Natural killer cell (primary cell): ENCODE results near the gene HECTD2. TPM values are rescaled to one million over a fixed set of nuclear protein-coding genes. Genes with fewer than 3 reads are reported as not detected.

Experiments
- ATAC-seq, 3 donors: fragments of 150-1000 bp in 2 of 3; fragments of 200-7000 bp in 1 of 3; cut with Tn5 transposase; 1 replicate in 1 of 3; 2 replicates in 2 of 3; pipeline ENCODE4 v1.10.0; 2021; ENCODE audit warnings: mild to moderate bottlenecking in 2 of 3, moderate library complexity in 2 of 3
- DNase-seq, 2 donors: peaks; one replicate each; pipeline versions ENCODE4 v3.0.0 to v3.0.0-alpha.2; 2013 to 2021; ENCODE audit warnings: mixed read lengths in 1 of 2
- H3K27ac ChIP-seq: one replicate; pipeline ENCODE4 v1.5.1; 2013; ENCODE audit warnings: mild to moderate bottlenecking, low read length
- H3K27me3 ChIP-seq: one replicate; pipeline ENCODE4 v1.6.1; 2013; ENCODE audit warnings: low read length; ENCODE audit not compliant: control insufficient read depth, insufficient read depth
- H3K36me3 ChIP-seq: one replicate; pipeline ENCODE4 v1.6.1; 2013; ENCODE audit warnings: low read length; ENCODE audit not compliant: control insufficient read depth, insufficient read depth
- H3K4me1 ChIP-seq: one replicate; pipeline ENCODE4 v1.6.1; 2013; ENCODE audit warnings: low read length; ENCODE audit not compliant: control insufficient read depth, insufficient read depth
- H3K4me3 ChIP-seq: one replicate; pipeline ENCODE4 v1.5.1; 2013; ENCODE audit warnings: low read length
- H3K9me3 ChIP-seq: one replicate; pipeline ENCODE4 v1.6.1; 2013; ENCODE audit warnings: low read length; ENCODE audit not compliant: control insufficient read depth, insufficient read depth
- H3K27ac Mint-ChIP-seq, 2 donors: one replicate each; pipeline ENCODE4 v1.8.0; 2022; ENCODE audit warnings: mild to moderate bottlenecking in 2 of 2, mixed read lengths in 2 of 2, moderate library complexity in 1 of 2
- H3K27me3 Mint-ChIP-seq, 2 donors: one replicate each; pipeline ENCODE4 v1.8.0; 2022; ENCODE audit warnings: low read depth in 2 of 2, mixed read lengths in 2 of 2
- H3K36me3 Mint-ChIP-seq: one replicate; pipeline ENCODE4 v1.8.0; 2022; ENCODE audit warnings: mixed read lengths
- H3K4me1 Mint-ChIP-seq, 2 donors: one replicate each; pipeline ENCODE4 v1.8.0; 2022; ENCODE audit warnings: mixed read lengths in 2 of 2
- H3K4me3 Mint-ChIP-seq: one replicate; pipeline ENCODE4 v1.8.0; 2022; ENCODE audit warnings: mild to moderate bottlenecking, moderate library complexity, mixed read lengths
- H3K9me3 Mint-ChIP-seq, 2 donors: one replicate each; pipeline ENCODE4 v1.8.0; 2022; ENCODE audit warnings: mixed read lengths in 2 of 2
- CTCF ChIP-seq: fragments of 200-600 bp; IDR thresholded peaks from one replicate; pipeline ENCODE4 v1.8.0; 2022; ENCODE audit warnings: antibody characterized with exemption
- WGBS: methylation state at CpG from one replicate; pipeline ENCODE4 v1.1.7; 2013; ENCODE audit warnings: missing lambda C conversion rate; ENCODE audit not compliant: insufficient coverage; 5-methylcytosine and 5-hydroxymethylcytosine counted together
- intact Hi-C: fragments of 100-400 bp; cut with micrococcal nuclease; formaldehyde crosslinking; loops from one replicate; pipeline ENCODE4 v1.14.2; 2022
- total RNA-seq, 4 donors: library from RNA; stranded (reverse); fragments of 120-200 nt in 1 of 4; gene quantifications; one replicate each; pipeline versions ENCODE4 v1.2.3 to v1.2.4, GENCODE V29; 2013 to 2022

HECTD2 gene
- total RNA-seq, 3 donors from 2014 or later (not counting 1 experiment from before 2014, with no cell fraction given), result 0.61 to 3.6 (median 1.1) TPM

- no peaks in the 10 kb centered on the region for H3K36me3 ChIP-seq
These were observed 6.3 kb downstream of the HECTD2 start for GRCh38 chr10:91416339-91416855.

GRCh38 chr10:91418416-91418815, 8.3 kb downstream of the HECTD2 start:
- ATAC-seq, result no peak
- H3K4me3 ChIP-seq, result no peak overlapping the region
- no peak for DNase-seq
- H3K9me3 Mint-ChIP-seq, result no peaks in the 10 kb centered on the region
- WGBS, result no CpG with 5 or more reads among the region's 2 CpGs
- H3K4me1 ChIP-seq, result no peaks in the 10 kb centered on the region
- H3K36me3 ChIP-seq, result no peaks in the 10 kb centered on the region
- no peak overlapping the region for H3K27ac ChIP-seq
- H3K27me3 Mint-ChIP-seq, result no peaks in the 10 kb centered on the region
- H3K27me3 ChIP-seq, result no peaks in the 10 kb centered on the region
- H3K27ac Mint-ChIP-seq, result no peak overlapping the region
- no peaks in the 10 kb centered on the region for H3K9me3 ChIP-seq
- intact Hi-C loops, result no loop called here
- no peak overlapping the region for H3K4me3 Mint-ChIP-seq
- TF ChIP-seq CTCF, result no peak
- no peaks in the 10 kb centered on the region for H3K36me3 Mint-ChIP-seq
- no peaks in the 10 kb centered on the region for H3K4me1 Mint-ChIP-seq

More at GRCh38 chr10:91416339-91416855, 6.3 kb downstream of the HECTD2 start:
- no peak overlapping the region for H3K4me3 Mint-ChIP-seq
- no peak overlapping the region for H3K27ac Mint-ChIP-seq
- TF ChIP-seq CTCF, result no peak
- DNase-seq, result no peak
- Histone ChIP-seq H3K4me3 (no peak overlapping the region), H3K27ac (no peak overlapping the region), H3K27me3 (no peaks in the 10 kb centered on the region), H3K9me3 (no peaks in the 10 kb centered on the region), H3K4me1 (no peaks in the 10 kb centered on the region)
- no peaks in the 10 kb centered on the region for H3K9me3 Mint-ChIP-seq
- no peak for ATAC-seq
- intact Hi-C loops, result no loop called here
- no peaks in the 10 kb centered on the region for H3K4me1 Mint-ChIP-seq
- no peaks in the 10 kb centered on the region for H3K27me3 Mint-ChIP-seq
- no peaks in the 10 kb centered on the region for H3K36me3 Mint-ChIP-seq
- 71% methylated on average over 2 of the region's 3 CpGs for WGBS

GRCh38 chr10:91420868-91421267, 10.7 kb downstream of the HECTD2 start:
- Mint-ChIP-seq H3K27ac (no peak overlapping the region), H3K27me3 (no peaks in the 10 kb centered on the region), H3K36me3 (no peaks in the 10 kb centered on the region), H3K4me1 (no peaks in the 10 kb centered on the region), H3K4me3 (no peak overlapping the region), H3K9me3 (no peaks in the 10 kb centered on the region)
- ATAC-seq (no peak), DNase-seq (no peak)
- intact Hi-C loops, result no loop called here
- Histone ChIP-seq H3K9me3 (no peaks in the 10 kb centered on the region), H3K4me3 (no peak overlapping the region), H3K27ac (no peak overlapping the region), H3K27me3 (no peaks in the 10 kb centered on the region), H3K36me3 (no peaks in the 10 kb centered on the region), H3K4me1 (no peaks in the 10 kb centered on the region)
- TF ChIP-seq CTCF, result no peak
- WGBS, result 87% methylated on average over 2 of the region's 2 CpGs

- intact Hi-C loops, result no loop called here
- H3K27ac ChIP-seq, result no peak overlapping the region
- no peak for TF ChIP-seq CTCF
- DNase-seq, result no peak
- no peaks in the 10 kb centered on the region for H3K27me3 ChIP-seq
- no peaks in the 10 kb centered on the region for H3K9me3 ChIP-seq
- no peaks in the 10 kb centered on the region for H3K4me1 ChIP-seq
- Mint-ChIP-seq H3K36me3 (no peaks in the 10 kb centered on the region), H3K4me3 (no peak overlapping the region), H3K27ac (no peak overlapping the region), H3K9me3 (no peaks in the 10 kb centered on the region), H3K4me1 (no peaks in the 10 kb centered on the region), H3K27me3 (no peaks in the 10 kb centered on the region)
- no peaks in the 10 kb centered on the region for H3K36me3 ChIP-seq
- ATAC-seq, result no peak
- WGBS, result 87% methylated on average over 1 of the region's 2 CpGs
- no peak overlapping the region for H3K4me3 ChIP-seq
These were observed 12.8 kb downstream of the HECTD2 start for GRCh38 chr10:91422915-91423314.
